ENCODE measurements around the gene TMEM204.

DNA sequence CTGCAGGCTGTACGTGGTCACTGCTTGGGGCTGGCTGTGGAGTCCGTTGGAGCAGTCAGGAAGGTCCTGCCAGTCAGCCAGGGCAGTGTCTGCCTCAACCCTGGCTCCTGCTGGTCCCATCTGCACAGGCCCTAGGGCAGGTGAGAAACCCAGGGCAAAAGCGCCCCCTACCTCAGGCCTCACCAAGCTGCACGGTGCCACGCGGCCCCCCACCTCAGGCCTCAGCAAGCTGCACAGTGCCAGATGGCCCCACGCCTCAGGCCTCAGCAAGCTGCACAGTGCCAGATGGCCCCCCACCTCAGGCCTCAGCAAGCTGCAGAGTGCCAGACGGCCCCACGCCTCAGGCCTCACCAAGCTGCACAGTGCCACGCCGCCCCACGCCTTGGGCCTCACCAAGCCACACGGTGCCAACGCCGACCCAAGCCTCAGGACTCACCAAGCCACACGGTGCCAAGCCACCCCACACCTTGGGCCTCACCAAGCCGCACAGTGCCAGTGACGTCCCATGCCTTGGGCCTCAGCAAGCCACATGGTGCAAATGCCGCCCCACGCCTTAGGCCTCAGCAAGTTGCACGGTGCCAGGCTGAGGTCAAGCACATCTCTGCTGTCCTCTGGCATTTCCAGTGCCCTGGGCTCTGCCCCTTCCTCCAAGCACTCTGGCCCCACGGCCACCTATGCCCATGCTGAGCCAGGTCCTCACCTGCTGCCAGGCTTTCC is 5.5 kb downstream of the TMEM204 start:
- TF ChIP-seq, protein P1, sequence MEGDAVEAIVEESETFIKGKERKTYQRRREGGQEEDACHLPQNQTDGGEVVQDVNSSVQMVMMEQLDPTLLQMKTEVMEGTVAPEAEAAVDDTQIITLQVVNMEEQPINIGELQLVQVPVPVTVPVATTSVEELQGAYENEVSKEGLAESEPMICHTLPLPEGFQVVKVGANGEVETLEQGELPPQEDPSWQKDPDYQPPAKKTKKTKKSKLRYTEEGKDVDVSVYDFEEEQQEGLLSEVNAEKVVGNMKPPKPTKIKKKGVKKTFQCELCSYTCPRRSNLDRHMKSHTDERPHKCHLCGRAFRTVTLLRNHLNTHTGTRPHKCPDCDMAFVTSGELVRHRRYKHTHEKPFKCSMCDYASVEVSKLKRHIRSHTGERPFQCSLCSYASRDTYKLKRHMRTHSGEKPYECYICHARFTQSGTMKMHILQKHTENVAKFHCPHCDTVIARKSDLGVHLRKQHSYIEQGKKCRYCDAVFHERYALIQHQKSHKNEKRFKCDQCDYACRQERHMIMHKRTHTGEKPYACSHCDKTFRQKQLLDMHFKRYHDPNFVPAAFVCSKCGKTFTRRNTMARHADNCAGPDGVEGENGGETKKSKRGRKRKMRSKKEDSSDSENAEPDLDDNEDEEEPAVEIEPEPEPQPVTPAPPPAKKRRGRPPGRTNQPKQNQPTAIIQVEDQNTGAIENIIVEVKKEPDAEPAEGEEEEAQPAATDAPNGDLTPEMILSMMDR (IDR thresholded peaks at IDR 0.05; ENCODE audit: low read depth, low read length), result peak; percentile 22
- no peak for TF ChIP-seq EZH2phosphoT487 (IDR thresholded peaks at IDR 0.05; ENCODE audit: low read depth)
